HEK293 (cell line): ENCODE measurements around the gene CDC27.

Experiments
- ZNF10 ChIP-seq: fragments of 450-650 bp; formaldehyde crosslinking; IDR thresholded peaks from 2 replicates; pipeline ENCODE4 v1.5.1; 2017; ENCODE audit warnings: missing biosample characterization, missing genetic modification characterization
- ZNF76 ChIP-seq: fragments of 450-650 bp; formaldehyde crosslinking; IDR thresholded peaks from 2 replicates; pipeline ENCODE4; 2016; ENCODE audit warnings: low read depth, missing biosample characterization, missing genetic modification characterization, borderline replicate concordance
- TF ChIP-seq, protein P1 (sequence below): fragments of 450-650 bp; formaldehyde crosslinking; IDR thresholded peaks from 2 replicates; pipeline ENCODE4 v1.5.1; 2016; ENCODE audit warnings: missing biosample characterization, missing genetic modification characterization

DNA sequence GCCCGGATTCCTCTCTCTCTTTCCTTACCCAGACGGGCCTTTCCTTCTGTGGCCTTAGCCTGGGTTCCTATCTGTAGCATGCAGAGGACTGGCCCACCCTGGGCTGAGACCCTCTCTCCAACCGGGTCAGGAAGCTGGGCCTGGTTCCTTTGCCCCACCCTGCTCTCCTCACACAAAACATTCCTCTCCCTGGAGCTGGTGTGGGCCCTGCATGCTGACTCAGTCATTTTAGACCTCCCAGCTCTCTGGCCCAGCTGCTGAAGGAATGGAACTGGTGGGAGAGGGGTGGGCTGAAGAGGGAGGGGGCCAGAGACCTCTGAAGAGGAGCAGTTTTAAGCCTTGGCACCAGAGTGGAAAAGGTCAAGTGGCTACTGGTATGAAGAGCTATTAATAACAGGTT is 21.0 kb upstream of the CDC27 start:
- TF ChIP-seq, protein P1, sequence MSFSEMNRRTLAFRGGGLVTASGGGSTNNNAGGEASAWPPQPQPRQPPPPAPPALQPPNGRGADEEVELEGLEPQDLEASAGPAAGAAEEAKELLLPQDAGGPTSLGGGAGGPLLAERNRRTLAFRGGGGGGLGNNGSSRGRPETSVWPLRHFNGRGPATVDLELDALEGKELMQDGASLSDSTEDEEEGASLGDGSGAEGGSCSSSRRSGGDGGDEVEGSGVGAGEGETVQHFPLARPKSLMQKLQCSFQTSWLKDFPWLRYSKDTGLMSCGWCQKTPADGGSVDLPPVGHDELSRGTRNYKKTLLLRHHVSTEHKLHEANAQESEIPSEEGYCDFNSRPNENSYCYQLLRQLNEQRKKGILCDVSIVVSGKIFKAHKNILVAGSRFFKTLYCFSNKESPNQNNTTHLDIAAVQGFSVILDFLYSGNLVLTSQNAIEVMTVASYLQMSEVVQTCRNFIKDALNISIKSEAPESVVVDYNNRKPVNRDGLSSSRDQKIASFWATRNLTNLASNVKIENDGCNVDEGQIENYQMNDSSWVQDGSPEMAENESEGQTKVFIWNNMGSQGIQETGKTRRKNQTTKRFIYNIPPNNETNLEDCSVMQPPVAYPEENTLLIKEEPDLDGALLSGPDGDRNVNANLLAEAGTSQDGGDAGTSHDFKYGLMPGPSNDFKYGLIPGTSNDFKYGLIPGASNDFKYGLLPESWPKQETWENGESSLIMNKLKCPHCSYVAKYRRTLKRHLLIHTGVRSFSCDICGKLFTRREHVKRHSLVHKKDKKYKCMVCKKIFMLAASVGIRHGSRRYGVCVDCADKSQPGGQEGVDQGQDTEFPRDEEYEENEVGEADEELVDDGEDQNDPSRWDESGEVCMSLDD = no peak
- no peak for TF ChIP-seq ZNF76 (tag by site-specific recombination)
- TF ChIP-seq ZNF10 (tag by site-specific recombination) = no peak
